HepG2 (cell line): ENCODE data around the gene CRYGA. TPM values are rescaled to one million over a fixed set of nuclear protein-coding genes. Genes with fewer than 3 reads are reported as not detected.

Experiments
- AHR ChIP-seq: IDR thresholded peaks from 2 replicates; pipeline ENCODE4 v1.6.1; 2018; ENCODE audit warnings: missing genetic modification reagents, missing compliant biosample characterization
- ARNT ChIP-seq: fragments of 450-650 bp; IDR thresholded peaks from 2 replicates; pipeline ENCODE4 v1.6.1; 2017
- BRCA1 ChIP-seq: sonication (generic); formaldehyde crosslinking; IDR thresholded peaks from 2 replicates; pipeline ENCODE4 v1.4.0; 2020; ENCODE audit warnings: missing genetic modification reagents
- GPN1 ChIP-seq: sonication (generic); formaldehyde crosslinking; IDR thresholded peaks from 2 replicates; pipeline ENCODE4 v1.5.1; 2020; ENCODE audit warnings: missing genetic modification reagents, borderline replicate concordance
- HDAC1 ChIP-seq: sonication (generic); formaldehyde crosslinking; IDR thresholded peaks from 2 replicates; pipeline ENCODE4 v1.5.1; 2020; ENCODE audit warnings: mild to moderate bottlenecking, missing genetic modification reagents
- KLF15 ChIP-seq: sonication (generic); formaldehyde crosslinking; IDR thresholded peaks from 2 replicates; pipeline ENCODE4 v1.8.1; 2023; ENCODE audit warnings: borderline replicate concordance, mild to moderate bottlenecking, inconsistent platforms, missing genetic modification reagents, mixed read lengths
- KLF16 ChIP-seq, 2 experiments: sonication (generic) in 1 of 2; formaldehyde crosslinking in 1 of 2; IDR thresholded peaks; 2 replicates each; pipeline versions ENCODE4 v1.6.1 to v1.8.0; 2016 to 2023; ENCODE audit warnings: missing genetic modification reagents in 2 of 2, missing compliant biosample characterization in 1 of 2
- MZF1 ChIP-seq: sonication (generic); formaldehyde crosslinking; IDR thresholded peaks from 2 replicates; pipeline ENCODE4 v1.8.1; 2023; ENCODE audit warnings: mild to moderate bottlenecking, missing genetic modification reagents, borderline replicate concordance
- PHF21A ChIP-seq: sonication (generic); formaldehyde crosslinking; IDR thresholded peaks from 2 replicates; pipeline ENCODE4 v1.5.0; 2020; ENCODE audit warnings: mild to moderate bottlenecking, missing genetic modification reagents
- PHF5A ChIP-seq: IDR thresholded peaks from one replicate; pipeline ENCODE4 v1.6.1; 2018; ENCODE audit warnings: low read depth, missing genetic modification reagents; ENCODE audit not compliant: unreplicated experiment
- RCOR2 ChIP-seq: IDR thresholded peaks from 2 replicates; pipeline ENCODE4 v1.6.1; 2016; ENCODE audit warnings: missing biosample characterization, missing genetic modification reagents
- TGIF2 ChIP-seq: IDR thresholded peaks from 2 replicates; pipeline ENCODE4 v1.6.1; 2016; ENCODE audit warnings: control low read depth, missing compliant biosample characterization
- ZMYM2 ChIP-seq: sonication (generic); formaldehyde crosslinking; IDR thresholded peaks from 2 replicates; pipeline ENCODE4 v1.8.0; 2022; ENCODE audit warnings: mild to moderate bottlenecking, missing genetic modification reagents
- ZNF20 ChIP-seq: sonication (generic); formaldehyde crosslinking; IDR thresholded peaks from 2 replicates; pipeline ENCODE4 v1.4.0; 2020; ENCODE audit warnings: mild to moderate bottlenecking, moderate library complexity, missing genetic modification reagents
- ZNF607 ChIP-seq: sonication (generic); formaldehyde crosslinking; IDR thresholded peaks from 2 replicates; pipeline ENCODE4 v1.5.1; 2020; ENCODE audit warnings: missing genetic modification reagents, mild to moderate bottlenecking, borderline replicate concordance
- polyA plus RNA-seq, 8 experiments: library from polyadenylated mRNA; depleted of rRNA in 3 of 8; stranded (reverse) in 7 of 8; unstranded in 1 of 8; fragments of >200 nt; fragmentation: Illumina TruSeq in 4 of 8; extraction: Trizol in 4 of 8; gene quantifications; 2 replicates each; pipeline versions ENCODE4 v1.2.1 to v1.2.3, GENCODE V29; 2011 to 2016; ENCODE audit warnings: low read depth in 4 of 8, missing spikeins in 1 of 8, mixed read lengths in 1 of 8; ENCODE audit not compliant: insufficient read depth in 1 of 8
- total RNA-seq, 5 experiments: library from RNA; depleted of rRNA; stranded (reverse); fragments of >200 nt; fragmentation: Illumina TruSeq; extraction: Trizol; gene quantifications; 2 replicates each; pipeline ENCODE4 v1.2.3, GENCODE V29; 2016; ENCODE audit warnings: low read depth in 1 of 5
- TF ChIP-seq, protein P1 (sequence below): sonication (generic); formaldehyde crosslinking; IDR thresholded peaks from 2 replicates; pipeline ENCODE4 v1.4.0; 2020; ENCODE audit warnings: missing genetic modification reagents, borderline replicate concordance
- TF ChIP-seq, protein P2 (sequence below): sonication (generic); formaldehyde crosslinking; IDR thresholded peaks from 2 replicates; pipeline ENCODE4 v1.4.0; 2020; ENCODE audit warnings: mild to moderate bottlenecking, missing genetic modification reagents, borderline replicate concordance
- TF ChIP-seq, protein P3 (sequence below): sonication (generic); formaldehyde crosslinking; IDR thresholded peaks from 2 replicates; pipeline ENCODE4 v1.8.1; 2022; ENCODE audit warnings: mild to moderate bottlenecking, missing genetic modification reagents

The CRYGA gene
- total and polyA plus RNA-seq, 2 of the 13 experiments (the other 11 are each of a cell fraction or from before 2014, with no cell fraction given), result not detected

DNA sequence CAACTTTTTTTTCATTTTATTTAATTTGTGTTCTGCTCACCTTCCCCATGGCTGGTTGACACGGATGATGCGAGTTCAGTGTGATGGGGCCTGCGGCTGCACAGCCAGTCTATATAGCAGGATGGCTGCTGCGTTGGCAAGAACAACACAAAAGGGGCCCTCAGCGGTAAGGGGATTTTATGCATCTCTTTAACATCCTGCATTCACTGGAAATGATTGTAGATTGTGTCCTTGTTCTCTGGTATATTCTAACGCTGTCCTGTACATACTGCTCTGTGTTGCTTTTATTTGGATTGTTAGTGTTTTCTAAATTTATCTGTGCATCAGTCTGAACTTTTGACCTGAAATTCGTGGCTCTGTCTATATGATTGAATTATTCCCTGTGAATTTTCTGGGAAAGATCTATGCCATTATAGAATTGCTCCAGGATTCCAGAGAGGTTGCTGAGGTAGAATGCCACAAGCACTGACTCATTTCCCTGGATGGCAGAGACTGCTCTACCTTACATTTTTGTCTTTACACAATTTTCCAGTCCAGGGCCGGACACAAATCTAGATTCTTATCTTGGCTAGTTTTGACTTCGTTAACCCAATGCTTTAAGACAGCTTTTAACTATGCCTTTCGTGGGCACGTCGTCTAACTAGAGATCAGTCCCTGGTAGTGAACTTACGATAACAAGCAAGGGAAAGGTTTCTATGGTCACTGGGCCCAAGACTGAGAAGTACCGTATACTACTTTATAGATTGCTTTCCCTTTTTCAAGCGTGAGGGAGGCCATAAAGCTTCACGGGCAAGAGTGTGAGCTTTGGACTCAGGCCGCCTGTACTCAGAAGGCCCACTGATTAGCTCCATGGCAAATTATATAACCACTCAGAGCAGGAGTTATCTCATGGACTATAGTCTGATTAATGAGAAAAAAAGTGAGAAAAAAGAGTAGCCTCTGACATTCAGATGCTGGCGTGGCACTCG is 33.4 kb downstream of the CRYGA start, which contains the start of gene CRYGC (continued):
- TF ChIP-seq, protein P1, sequence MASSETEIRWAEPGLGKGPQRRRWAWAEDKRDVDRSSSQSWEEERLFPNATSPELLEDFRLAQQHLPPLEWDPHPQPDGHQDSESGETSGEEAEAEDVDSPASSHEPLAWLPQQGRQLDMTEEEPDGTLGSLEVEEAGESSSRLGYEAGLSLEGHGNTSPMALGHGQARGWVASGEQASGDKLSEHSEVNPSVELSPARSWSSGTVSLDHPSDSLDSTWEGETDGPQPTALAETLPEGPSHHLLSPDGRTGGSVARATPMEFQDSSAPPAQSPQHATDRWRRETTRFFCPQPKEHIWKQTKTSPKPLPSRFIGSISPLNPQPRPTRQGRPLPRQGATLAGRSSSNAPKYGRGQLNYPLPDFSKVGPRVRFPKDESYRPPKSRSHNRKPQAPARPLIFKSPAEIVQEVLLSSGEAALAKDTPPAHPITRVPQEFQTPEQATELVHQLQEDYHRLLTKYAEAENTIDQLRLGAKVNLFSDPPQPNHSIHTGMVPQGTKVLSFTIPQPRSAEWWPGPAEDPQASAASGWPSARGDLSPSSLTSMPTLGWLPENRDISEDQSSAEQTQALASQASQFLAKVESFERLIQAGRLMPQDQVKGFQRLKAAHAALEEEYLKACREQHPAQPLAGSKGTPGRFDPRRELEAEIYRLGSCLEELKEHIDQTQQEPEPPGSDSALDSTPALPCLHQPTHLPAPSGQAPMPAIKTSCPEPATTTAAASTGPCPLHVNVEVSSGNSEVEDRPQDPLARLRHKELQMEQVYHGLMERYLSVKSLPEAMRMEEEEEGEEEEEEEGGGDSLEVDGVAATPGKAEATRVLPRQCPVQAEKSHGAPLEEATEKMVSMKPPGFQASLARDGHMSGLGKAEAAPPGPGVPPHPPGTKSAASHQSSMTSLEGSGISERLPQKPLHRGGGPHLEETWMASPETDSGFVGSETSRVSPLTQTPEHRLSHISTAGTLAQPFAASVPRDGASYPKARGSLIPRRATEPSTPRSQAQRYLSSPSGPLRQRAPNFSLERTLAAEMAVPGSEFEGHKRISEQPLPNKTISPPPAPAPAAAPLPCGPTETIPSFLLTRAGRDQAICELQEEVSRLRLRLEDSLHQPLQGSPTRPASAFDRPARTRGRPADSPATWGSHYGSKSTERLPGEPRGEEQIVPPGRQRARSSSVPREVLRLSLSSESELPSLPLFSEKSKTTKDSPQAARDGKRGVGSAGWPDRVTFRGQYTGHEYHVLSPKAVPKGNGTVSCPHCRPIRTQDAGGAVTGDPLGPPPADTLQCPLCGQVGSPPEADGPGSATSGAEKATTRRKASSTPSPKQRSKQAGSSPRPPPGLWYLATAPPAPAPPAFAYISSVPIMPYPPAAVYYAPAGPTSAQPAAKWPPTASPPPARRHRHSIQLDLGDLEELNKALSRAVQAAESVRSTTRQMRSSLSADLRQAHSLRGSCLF (CRISPR knock-in tag), result no peak
- TF ChIP-seq PHF5A (CRISPR knock-in tag), result no peak
- TF ChIP-seq KLF16 (CRISPR knock-in tag; IDR thresholded peaks at IDR 0.05), result peak in 1 of 2 experiments; percentile 75; a peak in 2 of 4 replicates
- TF ChIP-seq GPN1 (CRISPR knock-in tag), result no peak
- TF ChIP-seq, protein P2, sequence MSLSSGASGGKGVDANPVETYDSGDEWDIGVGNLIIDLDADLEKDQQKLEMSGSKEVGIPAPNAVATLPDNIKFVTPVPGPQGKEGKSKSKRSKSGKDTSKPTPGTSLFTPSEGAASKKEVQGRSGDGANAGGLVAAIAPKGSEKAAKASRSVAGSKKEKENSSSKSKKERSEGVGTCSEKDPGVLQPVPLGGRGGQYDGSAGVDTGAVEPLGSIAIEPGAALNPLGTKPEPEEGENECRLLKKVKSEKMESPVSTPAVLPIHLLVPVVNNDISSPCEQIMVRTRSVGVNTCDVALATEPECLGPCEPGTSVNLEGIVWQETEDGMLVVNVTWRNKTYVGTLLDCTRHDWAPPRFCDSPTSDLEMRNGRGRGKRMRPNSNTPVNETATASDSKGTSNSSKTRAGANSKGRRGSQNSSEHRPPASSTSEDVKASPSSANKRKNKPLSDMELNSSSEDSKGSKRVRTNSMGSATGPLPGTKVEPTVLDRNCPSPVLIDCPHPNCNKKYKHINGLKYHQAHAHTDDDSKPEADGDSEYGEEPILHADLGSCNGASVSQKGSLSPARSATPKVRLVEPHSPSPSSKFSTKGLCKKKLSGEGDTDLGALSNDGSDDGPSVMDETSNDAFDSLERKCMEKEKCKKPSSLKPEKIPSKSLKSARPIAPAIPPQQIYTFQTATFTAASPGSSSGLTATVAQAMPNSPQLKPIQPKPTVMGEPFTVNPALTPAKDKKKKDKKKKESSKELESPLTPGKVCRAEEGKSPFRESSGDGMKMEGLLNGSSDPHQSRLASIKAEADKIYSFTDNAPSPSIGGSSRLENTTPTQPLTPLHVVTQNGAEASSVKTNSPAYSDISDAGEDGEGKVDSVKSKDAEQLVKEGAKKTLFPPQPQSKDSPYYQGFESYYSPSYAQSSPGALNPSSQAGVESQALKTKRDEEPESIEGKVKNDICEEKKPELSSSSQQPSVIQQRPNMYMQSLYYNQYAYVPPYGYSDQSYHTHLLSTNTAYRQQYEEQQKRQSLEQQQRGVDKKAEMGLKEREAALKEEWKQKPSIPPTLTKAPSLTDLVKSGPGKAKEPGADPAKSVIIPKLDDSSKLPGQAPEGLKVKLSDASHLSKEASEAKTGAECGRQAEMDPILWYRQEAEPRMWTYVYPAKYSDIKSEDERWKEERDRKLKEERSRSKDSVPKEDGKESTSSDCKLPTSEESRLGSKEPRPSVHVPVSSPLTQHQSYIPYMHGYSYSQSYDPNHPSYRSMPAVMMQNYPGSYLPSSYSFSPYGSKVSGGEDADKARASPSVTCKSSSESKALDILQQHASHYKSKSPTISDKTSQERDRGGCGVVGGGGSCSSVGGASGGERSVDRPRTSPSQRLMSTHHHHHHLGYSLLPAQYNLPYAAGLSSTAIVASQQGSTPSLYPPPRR, result no peak
- TF ChIP-seq HDAC1 (CRISPR knock-in tag), result no peak; the same call in none of the 2 replicates
- TF ChIP-seq BRCA1 (CRISPR knock-in tag), result no peak
- no peak for TF ChIP-seq ZNF20 (CRISPR knock-in tag)
- TF ChIP-seq, protein P3, sequence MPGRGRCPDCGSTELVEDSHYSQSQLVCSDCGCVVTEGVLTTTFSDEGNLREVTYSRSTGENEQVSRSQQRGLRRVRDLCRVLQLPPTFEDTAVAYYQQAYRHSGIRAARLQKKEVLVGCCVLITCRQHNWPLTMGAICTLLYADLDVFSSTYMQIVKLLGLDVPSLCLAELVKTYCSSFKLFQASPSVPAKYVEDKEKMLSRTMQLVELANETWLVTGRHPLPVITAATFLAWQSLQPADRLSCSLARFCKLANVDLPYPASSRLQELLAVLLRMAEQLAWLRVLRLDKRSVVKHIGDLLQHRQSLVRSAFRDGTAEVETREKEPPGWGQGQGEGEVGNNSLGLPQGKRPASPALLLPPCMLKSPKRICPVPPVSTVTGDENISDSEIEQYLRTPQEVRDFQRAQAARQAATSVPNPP (CRISPR knock-in tag), result no peak
- no peak for TF ChIP-seq ARNT
- TF ChIP-seq RCOR2 (CRISPR knock-in tag), result peak; percentile 22; the same call in 1 of the 2 replicates
- TF ChIP-seq KLF15, result no peak
- TF ChIP-seq TGIF2 (CRISPR knock-in tag), result no peak
- TF ChIP-seq AHR, result no peak; the same call in 1 of the 2 replicates
- TF ChIP-seq MZF1, result no peak
- peak; percentile 52 for TF ChIP-seq PHF21A (CRISPR knock-in tag)
- TF ChIP-seq ZMYM2 (CRISPR knock-in tag), result 0 out of 2 replicates have a peak, but pooled peaks have one; percentile 7
- no peak for TF ChIP-seq ZNF607 (CRISPR knock-in tag)
